Upper lobe of left lung (tissue), 6 donors: Measurements from ENCODE around the gene CES2. TPM values are rescaled to one million over a fixed set of nuclear protein-coding genes. Genes with fewer than 3 reads are reported as not detected.

Experiments used
- ATAC-seq, 2 donors: fragments of 200-7000 bp; cut with Tn5 transposase; one replicate each; pipeline ENCODE4 v1.9.1; 2022; ENCODE audit warnings: mild to moderate bottlenecking in 2 of 2, moderate library complexity in 2 of 2; ENCODE audit not compliant: low FRiP score in 2 of 2
- DNase-seq, 2 donors: peaks; one replicate each; pipeline ENCODE4 v3.0.0-alpha.2; 2019 to 2020
- H3K27ac ChIP-seq, 4 donors: fragments of 200-600 bp; sonication (generic); one replicate each; pipeline ENCODE4 v1.5.1; 2016 to 2019
- H3K27me3 ChIP-seq, 4 donors: fragments of 200-600 bp; sonication (generic); one replicate each; pipeline ENCODE4 v1.5.1; 2017 to 2019
- H3K36me3 ChIP-seq, 4 donors: fragments of 200-600 bp; sonication (generic); one replicate each; pipeline ENCODE4 v1.5.1; 2016 to 2019
- H3K4me1 ChIP-seq, 4 donors: fragments of 200-600 bp; sonication (generic); one replicate each; pipeline ENCODE4 v1.5.1; 2018 to 2019
- H3K4me3 ChIP-seq, 4 donors: fragments of 200-600 bp; sonication (generic); one replicate each; pipeline ENCODE4 v1.5.1; 2017 to 2019; ENCODE audit warnings: mild to moderate bottlenecking in 2 of 4, moderate library complexity in 1 of 4
- H3K9me3 ChIP-seq, 4 donors: fragments of 200-600 bp; sonication (generic); one replicate each; pipeline ENCODE4 v1.5.1; 2018 to 2019
- CTCF ChIP-seq, 6 experiments: fragments of 450-650 bp in 4 of 6; fragments of 200-600 bp in 2 of 6; sonication (generic) in 2 of 6; IDR thresholded peaks; one replicate each; pipeline ENCODE4 v1.5.1; 2016 to 2019; ENCODE audit warnings: antibody characterized with exemption in 6 of 6
- EP300 ChIP-seq, 4 donors: sonication (generic); formaldehyde crosslinking; IDR thresholded peaks; one replicate each; pipeline ENCODE4 v1.5.1; 2017; ENCODE audit warnings: antibody characterized with exemption in 4 of 4, control low read depth in 2 of 4
- POLR2A ChIP-seq, 4 donors: fragments of 450-650 bp; IDR thresholded peaks; one replicate each; pipeline ENCODE4 v1.5.1; 2016 to 2017; ENCODE audit warnings: antibody characterized with exemption in 4 of 4, mild to moderate bottlenecking in 2 of 4
- POLR2AphosphoS5 ChIP-seq, 2 donors: sonication (generic); formaldehyde crosslinking; IDR thresholded peaks; one replicate each; pipeline ENCODE4 v1.5.1; 2017; ENCODE audit warnings: antibody characterized with exemption in 2 of 2
- WGBS, 2 donors: methylation state at CpG; one replicate each; pipeline ENCODE4 v1.1.5; 2017 to 2018; 5-methylcytosine and 5-hydroxymethylcytosine counted together
- total RNA-seq, 6 donors: library from RNA; depleted of rRNA in 4 of 6; stranded (reverse); fragments of >200 nt in 4 of 6; gene quantifications; one replicate each; pipeline versions ENCODE4 v1.1.0 to v1.2.1, GENCODE V29; 2016 to 2021
- donor health status: DM: no; HTN: no; CAD: no; lungs with moderate emphysema.
- donor health status: DM: no; HTN: yes; CAD: no; lungs with severe emphysema.

CES2 gene
- total RNA-seq, 6 donors from 2014 or later: 32.2 to 76.1 (median 46.5) TPM

- Histone ChIP-seq H3K4me3 (no peak overlapping the region), H3K4me1 (peaks cover 0 to 11% (median 8%) of the 10 kb centered on the region in 4 donors), H3K36me3 (no peaks in the 10 kb centered on the region), H3K9me3 (no peaks in the 10 kb centered on the region), H3K27ac (peak overlapping the region in 1 of 4 donors; percentile 26), H3K27me3 (no peaks in the 10 kb centered on the region)
- DNase-seq (no peak), ATAC-seq (no peak)
- TF ChIP-seq POLR2A (IDR thresholded peaks at IDR 0.05) (no peak), CTCF (IDR thresholded peaks at IDR 0.05) (no peak), EP300 (IDR thresholded peaks at IDR 0.05) (no peak), POLR2AphosphoS5 (IDR thresholded peaks at IDR 0.05) (no peak)
- WGBS, 2 donors: 79 to 97% methylated on average over 1 of the region's 1 CpG
These were observed 25.0 kb downstream of the CES2 start for GRCh38 chr16:66960270-66960669.

GRCh38 chr16:66961065-66961744 lies 25.9 kb downstream of the CES2 start, which contains the start of gene CES3:
Gene CES3 (plus strand): TSS chr16:66961266. CDS start chr16:66961308, 42 bp downstream.
- H3K4me1 ChIP-seq: peaks cover 0 to 11% (median 8%) of the 10 kb centered on the region in 4 donors
- peak within 1 kb of the TSS in 2 of 4 donors; percentile 20 to 26 for H3K27ac ChIP-seq
- DNase-seq (peak in 1 of 2 donors; percentile 72), ATAC-seq (peak; percentile 69 to 83)
- 76 to 82% methylated on average over 13 to 16 of the region's 16 CpGs for WGBS, 2 donors
- no peaks in the 10 kb centered on the region for H3K9me3 ChIP-seq
- no peaks in the 10 kb centered on the region for H3K27me3 ChIP-seq
- TF ChIP-seq POLR2A (IDR thresholded peaks at IDR 0.05) (no peak), CTCF (IDR thresholded peaks at IDR 0.05) (peak; percentile 45 to 65 (median 57))
- H3K4me3 ChIP-seq: peak within 1 kb of the TSS in 1 of 4 donors; percentile 11
- H3K36me3 ChIP-seq: no peaks in the 10 kb centered on the region

- Histone ChIP-seq H3K27me3 (no peaks in the 10 kb centered on the region), H3K9me3 (no peaks in the 10 kb centered on the region), H3K4me3 (no peak overlapping the region), H3K4me1 (peaks cover 0 to 11% (median 8%) of the 10 kb centered on the region in 4 donors), H3K27ac (peak overlapping the region in 2 of 4 donors; percentile 20 to 56), H3K36me3 (no peaks in the 10 kb centered on the region)
- 18 to 25% methylated on average over 5 of the region's 5 CpGs for WGBS, 2 donors
- peak in 1 of 2 donors; percentile 82 for DNase-seq
- peak in 1 of 2 donors; percentile 60 for ATAC-seq
- TF ChIP-seq EP300 (IDR thresholded peaks at IDR 0.05): no peak
- TF ChIP-seq POLR2A (IDR thresholded peaks at IDR 0.05): no peak
- no peak for TF ChIP-seq CTCF (IDR thresholded peaks at IDR 0.05)
- TF ChIP-seq POLR2AphosphoS5 (IDR thresholded peaks at IDR 0.05): no peak
These were observed 26.6 kb downstream of the CES2 start for GRCh38 chr16:66961914-66962313.

GRCh38 chr16:66964049-66964448 lies 28.7 kb downstream of the CES2 start:
- Histone ChIP-seq H3K4me3 (no peak overlapping the region), H3K27me3 (no peaks in the 10 kb centered on the region), H3K4me1 (peaks cover 0 to 11% (median 8%) of the 10 kb centered on the region in 4 donors), H3K9me3 (no peaks in the 10 kb centered on the region), H3K27ac (no peak overlapping the region), H3K36me3 (no peaks in the 10 kb centered on the region)
- 80 to 92% methylated on average over 2 to 6 of the region's 6 CpGs for WGBS, 2 donors
- ATAC-seq (no peak), DNase-seq (no peak)
- TF ChIP-seq POLR2A (IDR thresholded peaks at IDR 0.05) (no peak), CTCF (IDR thresholded peaks at IDR 0.05) (no peak), POLR2AphosphoS5 (IDR thresholded peaks at IDR 0.05) (no peak), EP300 (IDR thresholded peaks at IDR 0.05) (no peak)

GRCh38 chr16:66968847-66969246 lies 33.5 kb downstream of the CES2 start:
- DNase-seq (no peak), ATAC-seq (no peak)
- H3K27me3 ChIP-seq: no peaks in the 10 kb centered on the region
- WGBS, 2 donors: 87 to 91% methylated on average over 5 of the region's 5 CpGs
- TF ChIP-seq EP300 (IDR thresholded peaks at IDR 0.05): no peak
- TF ChIP-seq POLR2AphosphoS5 (IDR thresholded peaks at IDR 0.05): no peak
- TF ChIP-seq CTCF (IDR thresholded peaks at IDR 0.05): no peak
- no peak for TF ChIP-seq POLR2A (IDR thresholded peaks at IDR 0.05)
- H3K27ac ChIP-seq: no peak overlapping the region
- no peak overlapping the region for H3K4me3 ChIP-seq
- H3K4me1 ChIP-seq: no peaks in the 10 kb centered on the region
- no peaks in the 10 kb centered on the region for H3K36me3 ChIP-seq
- H3K9me3 ChIP-seq: no peaks in the 10 kb centered on the region
